Activated gamma-delta T cell treated with anti-CD3 and anti-CD28 coated beads, Interleukin-2, amount 50 U/mL, for 16 hours (primary cell): ENCODE results near the gene REP15.
"Not testable (repeated sequence)": the region's sequence is repeated elsewhere in the genome, so short reads cannot be mapped to it uniquely, and the experiment has no call there.

ENCODE experiments used
- DNase-seq: peaks from one replicate; pipeline ENCODE4 v3.0.0-alpha.2; 2020; ENCODE audit warnings: low read depth

REP15 gene

DNA sequence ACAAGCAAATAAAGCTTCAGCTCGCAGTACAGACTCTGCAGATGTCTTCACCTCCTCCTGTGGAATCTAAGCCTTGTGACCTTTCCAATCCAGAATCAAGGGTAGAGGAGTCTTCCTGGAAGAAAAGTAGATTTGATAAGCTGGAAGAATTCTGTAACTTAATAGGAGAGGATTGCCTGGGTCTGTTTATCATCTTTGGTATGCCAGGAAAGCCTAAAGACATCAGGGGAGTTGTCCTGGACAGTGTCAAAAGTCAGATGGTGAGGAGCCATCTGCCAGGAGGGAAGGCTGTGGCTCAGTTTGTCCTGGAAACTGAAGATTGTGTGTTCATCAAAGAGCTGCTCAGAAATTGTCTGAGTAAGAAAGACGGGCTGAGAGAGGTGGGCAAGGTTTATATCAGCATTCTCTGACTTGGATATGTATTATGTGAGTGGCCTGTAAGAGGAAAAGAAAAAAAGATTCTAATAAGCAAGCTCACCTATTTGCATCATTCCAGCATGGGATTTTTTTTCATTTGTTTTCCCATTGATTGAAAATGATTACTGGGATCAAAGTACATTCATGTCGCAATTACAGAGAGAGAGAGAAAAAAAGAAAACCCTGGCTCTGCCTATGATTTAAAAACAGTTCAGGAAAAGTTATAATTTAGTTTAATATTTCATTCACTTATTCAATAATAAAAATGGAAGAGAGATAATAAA lies 767 bp downstream of the REP15 start:
- DNase-seq: no peak

DNA sequence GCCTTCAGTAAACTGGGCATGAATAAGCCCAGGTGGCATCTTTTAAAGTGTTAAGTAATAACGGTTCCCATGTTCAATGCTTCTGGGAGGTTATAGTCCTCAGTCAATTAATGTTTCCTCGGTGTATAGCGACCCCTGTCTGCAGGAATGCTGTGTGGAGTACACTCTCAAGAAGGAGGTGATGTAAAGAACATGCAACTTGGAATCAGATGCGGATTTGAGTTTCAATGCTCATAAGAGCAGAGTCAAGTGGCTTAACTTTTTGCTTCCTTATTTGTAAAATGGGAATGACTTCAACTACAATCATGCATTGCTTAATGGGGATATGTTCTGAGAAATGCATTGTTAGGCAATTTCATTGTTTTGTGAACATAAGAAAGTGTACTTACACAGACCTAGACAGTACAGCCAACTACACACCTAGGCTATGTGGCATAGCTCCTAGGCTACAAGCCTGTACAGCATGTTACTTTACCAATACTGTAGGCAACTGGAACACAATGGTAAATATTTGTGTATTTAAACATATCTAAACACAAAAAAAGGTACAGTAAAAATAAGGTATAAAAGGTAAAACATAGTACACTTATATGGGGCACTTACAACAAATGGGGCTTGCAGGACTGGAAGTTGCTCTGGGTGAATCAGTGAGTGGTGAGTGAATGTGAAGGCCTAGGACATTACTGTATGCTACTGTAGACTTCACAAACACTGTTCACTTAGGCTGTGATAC lies 7.6 kb downstream of the REP15 start:
- peak; percentile 55 for DNase-seq

DNA sequence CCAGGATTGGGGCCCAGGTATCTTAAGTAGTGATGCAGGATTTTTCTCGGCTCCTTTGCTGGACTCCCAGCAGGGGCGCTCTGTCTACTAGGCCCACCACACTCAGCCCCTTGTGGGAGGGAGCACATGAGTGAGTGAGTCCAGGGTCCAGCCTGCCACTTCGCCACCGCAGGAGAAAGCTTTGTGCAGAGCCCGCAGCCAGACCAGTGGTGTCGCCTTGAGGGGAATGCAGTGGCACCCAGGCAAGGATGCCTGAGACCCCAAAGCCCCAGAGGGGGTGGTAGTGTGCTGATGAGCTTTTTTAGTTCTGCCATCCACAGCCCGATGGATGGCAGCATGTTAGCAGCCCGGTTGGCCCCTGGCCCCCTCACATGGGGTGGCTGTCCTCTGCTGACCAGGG lies 9.0 kb downstream of the REP15 start:
- DNase-seq: no peak

DNA sequence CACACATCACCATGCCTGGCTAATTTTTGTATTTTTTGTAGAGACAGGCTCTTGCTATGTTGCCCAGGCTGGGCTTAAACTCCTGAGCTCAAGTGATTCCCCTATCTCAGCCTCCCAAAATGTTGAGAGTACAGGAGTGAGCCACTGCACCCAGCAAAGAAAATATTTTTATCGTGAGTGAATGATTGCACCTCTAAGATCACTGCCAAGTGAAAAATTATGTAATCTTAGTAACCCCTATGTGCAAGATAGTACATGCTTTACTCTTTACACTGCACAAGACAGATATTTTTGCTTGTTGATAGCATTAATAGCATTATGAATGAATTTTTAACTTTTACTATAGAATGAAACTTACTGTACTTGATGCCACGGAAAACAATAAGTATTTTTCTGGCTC lies 11.0 kb downstream of the REP15 start:
- DNase-seq: no peak

DNA sequence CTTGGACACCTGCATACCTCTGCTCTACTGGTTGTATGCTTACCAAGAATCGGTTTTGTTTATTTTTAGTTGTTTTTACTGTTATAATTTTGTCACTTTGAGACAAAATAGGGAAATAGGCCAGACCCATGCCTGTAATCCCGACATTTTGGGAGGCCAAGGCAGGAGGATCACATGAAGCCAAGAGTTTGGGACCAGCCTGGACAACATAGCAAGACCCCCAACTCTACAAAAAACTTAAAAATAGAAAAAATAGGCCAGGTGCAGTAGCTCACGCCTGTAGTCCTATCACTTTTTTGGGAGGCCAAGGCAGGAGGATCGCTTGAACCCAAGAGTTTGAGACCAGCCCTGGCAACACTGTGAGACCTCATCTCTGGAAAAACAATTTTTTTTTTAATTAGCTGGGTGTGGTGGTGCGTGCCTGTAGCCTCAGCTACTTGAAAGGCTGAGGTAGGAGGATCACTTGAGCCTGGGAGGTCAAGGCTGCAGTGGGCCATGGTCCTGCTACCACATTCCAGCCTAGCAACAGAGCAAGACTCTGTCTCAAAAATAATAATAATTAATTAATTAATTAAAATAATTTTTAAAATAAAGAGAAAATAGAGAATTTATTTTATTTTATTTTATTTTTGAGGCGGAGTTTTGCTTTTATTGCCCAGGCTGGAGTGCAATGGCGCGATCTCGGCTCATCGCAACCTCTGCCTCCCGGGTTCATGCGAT lies 13.1 kb downstream of the REP15 start:
- no peak for DNase-seq

DNA sequence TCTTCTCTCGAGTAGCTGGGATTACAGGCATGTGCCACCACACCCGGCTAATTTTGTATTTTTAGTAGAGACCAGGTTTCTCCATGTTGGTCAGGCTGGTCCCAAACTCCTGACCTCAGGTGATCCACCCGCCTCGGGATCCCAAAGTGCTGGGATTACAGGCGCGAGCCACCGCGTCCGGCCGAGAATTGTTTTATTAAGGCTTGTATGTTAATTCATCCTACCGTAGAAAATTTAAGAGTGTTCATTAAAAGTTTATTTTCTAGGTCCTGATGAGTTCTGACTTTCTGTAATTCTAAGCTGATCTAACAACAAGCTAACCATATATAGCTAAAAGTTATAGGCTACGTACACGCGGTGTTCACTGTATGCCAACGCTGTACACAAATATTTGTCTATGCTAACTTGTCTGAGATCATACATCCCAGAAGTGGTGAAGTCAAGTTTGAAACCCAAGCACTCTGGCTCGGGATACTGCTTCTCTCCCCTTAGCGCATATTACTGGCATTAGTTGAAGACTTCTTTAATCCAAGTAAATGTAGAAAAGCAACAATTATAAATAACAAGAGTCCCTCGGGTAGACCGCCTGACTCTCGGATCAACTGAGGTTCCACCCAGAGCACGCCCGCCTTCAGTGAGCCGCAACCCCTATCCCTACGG lies 13.8 kb downstream of the REP15 start:
- no peak for DNase-seq

DNA sequence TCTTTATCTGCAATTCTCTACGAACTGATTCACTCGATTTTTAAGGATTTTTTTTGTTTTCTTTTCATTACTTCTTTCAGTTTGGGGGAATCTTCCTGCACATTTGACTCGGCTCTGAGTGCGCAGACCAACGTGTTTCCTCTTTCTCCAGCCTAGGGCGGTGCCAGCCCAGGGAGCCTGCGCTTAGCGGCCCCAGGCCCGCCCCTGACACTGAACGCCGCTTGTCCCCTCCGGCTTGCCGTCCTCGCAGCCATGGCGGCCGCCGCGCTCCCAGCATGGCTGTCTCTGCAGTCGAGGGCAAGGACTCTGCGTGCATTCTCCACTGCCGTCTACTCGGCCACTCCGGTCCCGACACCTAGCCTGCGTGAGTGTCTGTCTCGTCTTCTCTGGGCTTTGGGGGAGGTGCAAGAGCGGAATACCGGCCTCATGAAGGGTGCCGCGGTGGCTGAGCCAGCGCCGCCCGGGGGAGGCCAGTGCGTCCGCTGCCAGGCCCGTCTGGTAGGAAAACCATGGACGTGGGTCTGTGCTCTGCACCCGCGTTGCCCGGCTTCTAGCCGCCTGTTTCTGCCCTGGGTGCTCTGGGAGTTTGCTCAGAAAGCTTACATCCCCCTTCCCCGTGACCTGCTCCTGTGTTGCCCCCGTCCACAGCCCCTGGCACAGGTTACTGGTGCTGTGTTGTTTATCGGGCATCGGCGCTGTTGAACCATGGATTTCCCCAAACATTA lies 14.5 kb downstream of the REP15 start, which contains the start of gene MRPS35:
TSS of gene MRPS35 (plus strand) at position 241 of the 725 bp plus-strand sequence. CDS start at position 253, 12 bp downstream.
- peak; percentile 84 for DNase-seq

DNA sequence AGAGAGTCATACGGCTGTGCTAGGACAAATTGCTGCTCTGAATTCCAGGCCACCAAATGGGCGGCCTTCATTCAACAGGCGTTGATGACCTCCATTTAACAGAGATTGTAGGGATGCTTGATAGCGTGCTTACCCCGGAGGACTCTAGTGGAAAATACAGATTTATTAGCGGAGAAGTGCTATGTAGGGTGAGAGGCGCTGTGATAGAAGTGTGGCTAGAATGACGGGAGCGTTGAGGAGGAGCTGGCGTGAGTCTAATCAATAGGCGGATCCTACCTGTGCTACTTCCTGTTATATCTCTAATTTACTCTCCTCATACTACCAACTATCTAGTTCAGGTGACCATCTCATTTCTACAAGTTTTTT lies 15.1 kb downstream of the REP15 start:
- DNase-seq: no peak

DNA sequence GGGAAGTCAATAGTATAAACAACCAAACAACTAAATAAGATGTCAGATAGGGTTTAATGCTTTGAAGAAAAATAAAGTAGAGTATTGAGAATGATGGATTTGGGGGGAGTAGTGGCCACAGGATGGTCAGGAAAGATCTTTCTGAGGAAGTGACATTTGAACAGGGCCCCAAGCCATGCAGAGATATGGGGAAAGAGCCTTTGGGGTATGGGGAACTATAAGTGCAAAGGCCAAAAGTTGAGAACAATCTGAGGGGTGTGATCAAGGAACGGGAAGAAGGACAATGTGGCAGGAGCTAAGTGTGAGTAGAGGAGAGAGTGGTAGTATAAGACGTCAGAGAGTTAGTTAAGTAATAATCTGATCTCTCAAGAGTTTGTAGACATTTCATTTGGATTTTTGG lies 15.7 kb downstream of the REP15 start:
- DNase-seq: no peak

DNA sequence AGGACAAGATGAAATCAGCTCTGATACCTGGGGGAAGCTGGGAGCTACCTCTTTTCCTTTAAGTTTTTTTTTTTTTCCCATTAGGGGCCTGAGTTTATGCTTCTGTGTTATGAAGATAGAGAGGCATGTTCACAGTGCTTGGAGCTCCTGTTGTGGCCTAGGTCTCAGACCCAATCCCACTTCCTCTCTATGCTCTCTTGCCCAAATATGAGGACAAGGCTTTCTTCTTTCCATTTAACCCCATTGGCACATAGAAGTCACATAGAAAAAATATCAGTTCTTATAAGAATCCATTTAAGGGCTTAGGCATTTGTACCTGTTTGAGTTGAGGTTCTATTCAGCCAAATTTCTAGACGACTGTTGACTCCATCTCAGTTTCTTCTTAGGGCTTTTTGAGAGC lies 27.0 kb downstream of the REP15 start:
- DNase-seq: no peak

DNA sequence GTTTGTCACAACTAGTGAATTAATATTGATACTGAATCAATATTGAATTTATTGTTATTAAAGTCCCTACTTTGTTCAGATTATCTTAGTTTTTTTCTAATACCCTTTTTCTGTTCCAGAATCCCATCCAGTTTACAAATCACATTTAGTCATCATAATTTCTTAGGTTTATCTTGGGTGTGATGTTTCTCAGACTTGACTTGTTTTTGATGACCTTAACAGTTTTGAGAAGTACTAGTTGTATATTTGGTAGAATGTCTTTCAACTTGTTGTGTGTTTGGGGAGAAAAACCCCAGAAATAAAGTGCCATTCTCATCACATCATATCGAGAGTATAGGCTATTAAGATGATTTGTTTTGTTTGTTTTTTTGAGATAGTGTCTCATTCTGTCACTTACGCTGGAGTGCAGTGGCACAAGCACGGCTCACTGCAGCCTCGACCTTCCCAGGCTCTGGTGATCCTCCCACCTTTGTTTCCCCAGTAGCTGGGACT lies 33.9 kb downstream of the REP15 start:
- DNase-seq: no peak

DNA sequence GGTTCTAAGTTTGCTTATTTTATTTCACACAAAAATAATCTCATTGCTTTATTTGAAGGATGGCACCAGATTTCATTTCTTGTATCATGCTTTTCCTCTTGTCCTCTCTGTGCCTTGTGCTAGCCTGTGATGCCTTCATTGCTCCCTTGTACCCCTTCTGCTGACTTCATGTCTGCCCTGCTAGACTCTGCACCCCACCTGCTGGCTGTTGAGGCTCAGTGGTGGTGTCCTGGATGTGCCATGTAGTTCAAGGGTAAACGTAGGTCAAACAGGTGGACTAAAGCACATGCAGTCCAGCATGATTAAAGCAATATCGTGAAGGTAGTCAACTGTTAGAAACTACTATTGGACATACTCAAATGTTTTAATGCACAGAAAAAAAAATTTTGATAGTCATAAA lies 36.0 kb downstream of the REP15 start:
- no peak for DNase-seq

DNA sequence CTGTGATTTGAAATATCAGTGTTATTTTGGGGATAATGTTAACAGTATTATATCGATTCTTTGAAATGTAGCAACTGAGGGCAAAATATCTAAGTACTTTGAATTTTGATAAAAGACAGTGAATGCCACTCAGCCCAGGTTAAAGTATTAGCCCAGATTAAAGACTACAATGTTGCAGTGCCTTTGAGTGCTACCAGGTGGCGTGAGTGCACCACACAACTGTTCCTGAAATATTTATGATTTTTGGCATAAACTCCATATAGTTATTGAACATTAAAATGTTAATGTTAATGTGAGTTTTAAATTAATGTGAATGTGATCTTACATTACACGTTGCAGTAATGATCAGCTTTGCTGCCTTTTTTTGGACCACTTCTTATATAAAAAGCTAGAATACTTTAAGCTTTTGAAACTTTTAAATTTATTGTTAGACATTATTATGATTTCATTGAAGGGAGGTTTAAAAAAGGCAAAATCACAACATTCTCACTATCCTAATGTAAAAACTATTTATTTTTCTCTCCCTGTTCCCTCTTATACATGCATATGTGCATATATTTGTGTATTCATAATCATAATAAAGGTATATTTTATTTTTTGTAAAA lies 36.9 kb downstream of the REP15 start:
- no peak for DNase-seq

DNA sequence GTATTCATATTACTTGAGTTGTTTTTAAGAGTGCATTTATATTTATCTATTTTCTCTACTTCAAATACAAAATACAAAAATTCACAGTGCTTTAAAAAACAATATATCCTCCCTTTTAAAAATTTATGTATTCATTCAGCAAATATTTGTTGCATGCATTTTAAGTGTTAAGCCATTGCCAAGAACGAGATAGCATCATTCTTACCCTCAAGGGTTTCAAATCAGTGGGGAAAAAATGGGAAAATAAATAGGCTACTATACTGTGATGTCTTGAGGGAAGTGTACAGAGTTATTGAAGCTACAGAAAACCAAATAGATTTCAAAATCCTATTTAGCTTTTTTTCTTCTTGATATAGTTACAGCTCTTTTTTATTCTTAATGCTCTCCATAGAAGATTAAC lies 37.5 kb downstream of the REP15 start:
- no peak for DNase-seq

DNA sequence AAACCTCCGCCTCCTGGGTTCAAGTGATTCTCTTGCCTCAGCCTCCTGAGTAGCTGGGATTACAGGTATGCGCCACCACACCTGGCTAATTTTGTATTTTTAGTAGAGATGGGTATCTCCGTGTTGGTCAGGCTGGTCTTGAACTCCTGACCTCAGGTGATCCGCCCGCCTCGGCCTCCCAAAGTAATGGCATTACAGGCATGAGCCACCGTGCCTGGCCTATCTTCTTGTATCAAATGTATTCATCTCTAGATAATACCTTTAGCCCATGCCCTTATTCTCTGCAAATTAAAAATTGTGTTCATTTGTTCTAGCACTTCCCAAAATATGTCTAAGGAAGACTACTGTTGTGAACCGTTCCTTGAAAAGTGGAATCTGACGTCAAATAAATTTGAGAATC lies 38.1 kb downstream of the REP15 start:
- DNase-seq: not testable (repeated sequence)

DNA sequence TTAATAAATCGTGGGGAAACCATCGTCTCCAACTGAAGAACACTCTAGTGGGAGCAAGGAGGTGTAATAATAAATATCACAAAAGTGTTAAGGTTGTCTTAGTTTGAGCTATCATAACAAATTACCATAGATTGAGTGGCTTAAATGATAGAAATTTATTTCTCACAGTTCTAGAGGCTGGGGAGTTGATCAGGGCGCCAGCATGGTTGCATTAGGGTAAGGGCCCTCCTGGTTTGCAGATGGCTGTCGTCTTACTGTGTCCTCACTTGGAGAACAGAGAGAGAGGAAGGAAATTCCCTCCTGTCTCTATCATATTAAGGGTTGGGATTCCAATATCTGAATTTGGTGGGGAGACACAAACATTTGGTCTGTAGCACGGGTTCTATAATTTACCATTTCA lies 47.4 kb downstream of the REP15 start:
- DNase-seq: no peak

DNA sequence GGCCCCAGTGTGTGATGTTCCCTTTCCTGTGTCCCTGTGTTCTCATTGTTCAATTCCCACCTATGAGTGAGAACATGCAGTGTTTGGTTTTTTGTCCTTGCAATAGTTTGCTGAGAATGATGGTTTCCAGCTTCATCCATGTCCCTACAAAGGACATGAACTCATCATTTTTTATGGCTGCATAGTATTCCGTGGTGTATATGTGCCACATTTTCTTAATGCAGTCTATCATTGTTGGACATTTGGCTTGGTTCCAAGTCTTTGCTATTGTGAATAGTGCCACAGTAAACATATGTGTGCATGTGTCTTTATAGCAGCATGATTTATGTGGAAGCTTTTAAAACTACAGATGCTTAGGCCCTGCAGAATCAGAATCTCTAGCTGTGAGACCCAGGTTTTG lies 49.5 kb downstream of the REP15 start:
- DNase-seq: not testable (repeated sequence)
